Activated naive CD8-positive, alpha-beta T cell treated with anti-CD3 and anti-CD28 coated beads for 36 hours (primary cell): Measurements from ENCODE around the gene CNTN3. TPM values are rescaled to one million over a fixed set of nuclear protein-coding genes. Genes with fewer than 3 reads are reported as not detected.

ENCODE experiments used
- DNase-seq: peaks from one replicate; pipeline ENCODE4 v3.0.0; 2021
- H3K27ac Mint-ChIP-seq: one replicate; pipeline ENCODE4 v1.8.0; 2022; ENCODE audit warnings: mild to moderate bottlenecking, moderate library complexity, mixed read lengths
- H3K27me3 Mint-ChIP-seq: one replicate; pipeline ENCODE4 v1.8.0; 2022; ENCODE audit warnings: mild to moderate bottlenecking, mixed read lengths
- H3K36me3 Mint-ChIP-seq: one replicate; pipeline ENCODE4 v1.8.0; 2021; ENCODE audit warnings: mild to moderate bottlenecking, mixed read lengths
- H3K4me1 Mint-ChIP-seq: one replicate; pipeline ENCODE4 v1.8.0; 2021; ENCODE audit warnings: mixed read lengths
- H3K4me3 Mint-ChIP-seq: one replicate; pipeline ENCODE4 v1.8.0; 2022; ENCODE audit warnings: mild to moderate bottlenecking, moderate library complexity, mixed read lengths
- H3K9me3 Mint-ChIP-seq: one replicate; pipeline ENCODE4 v1.8.0; 2022; ENCODE audit warnings: mixed read lengths
- total RNA-seq, 2 experiments: library from RNA; stranded (reverse); gene quantifications; one replicate each; pipeline ENCODE4 v1.2.3, GENCODE V29; 2021

Gene CNTN3
- total RNA-seq, 2 experiments from 2014 or later = not detected

- no peak for DNase-seq
- Mint-ChIP-seq H3K4me1 (no peaks in the 10 kb centered on the region), H3K9me3 (peaks cover 5% of the 10 kb centered on the region), H3K27ac (no peak overlapping the region), H3K4me3 (no peak overlapping the region), H3K27me3 (no peaks in the 10 kb centered on the region), H3K36me3 (no peaks in the 10 kb centered on the region)
These were observed 11.6 kb upstream of the CNTN3 start for GRCh38 chr3:74626011-74626410.

- no peak for DNase-seq
- Mint-ChIP-seq H3K36me3 (no peaks in the 10 kb centered on the region), H3K27me3 (no peaks in the 10 kb centered on the region), H3K4me3 (no peak overlapping the region), H3K27ac (no peak overlapping the region), H3K4me1 (no peaks in the 10 kb centered on the region), H3K9me3 (peaks cover 5% of the 10 kb centered on the region)
These were observed 9.8 kb upstream of the CNTN3 start for GRCh38 chr3:74624301-74624700.

GRCh38 chr3:74623261-74623836, 8.9 kb upstream of the CNTN3 start:
- Mint-ChIP-seq H3K4me3 (no peak overlapping the region), H3K27me3 (no peaks in the 10 kb centered on the region), H3K36me3 (no peaks in the 10 kb centered on the region), H3K27ac (no peak overlapping the region), H3K4me1 (no peaks in the 10 kb centered on the region), H3K9me3 (peaks cover 5% of the 10 kb centered on the region)
- DNase-seq = no peak

- DNase-seq = no peak
These were observed 7.1 kb upstream of the CNTN3 start for GRCh38 chr3:74621581-74621980.

GRCh38 chr3:74617776-74618175, 3.3 kb upstream of the CNTN3 start:
- Mint-ChIP-seq H3K4me3 (no peak overlapping the region), H3K27me3 (peaks cover 27% of the 10 kb centered on the region), H3K9me3 (peaks cover 2% of the 10 kb centered on the region), H3K36me3 (no peaks in the 10 kb centered on the region), H3K27ac (no peak overlapping the region), H3K4me1 (no peaks in the 10 kb centered on the region)
- DNase-seq = no peak

More at GRCh38 chr3:74621581-74621980, 7.1 kb upstream of the CNTN3 start:
- Mint-ChIP-seq H3K27ac (no peak overlapping the region), H3K9me3 (no peaks in the 10 kb centered on the region), H3K4me1 (no peaks in the 10 kb centered on the region), H3K27me3 (no peaks in the 10 kb centered on the region), H3K36me3 (no peaks in the 10 kb centered on the region), H3K4me3 (no peak overlapping the region)

- Mint-ChIP-seq H3K4me3 (no peak overlapping the region), H3K27ac (no peak overlapping the region), H3K4me1 (no peaks in the 10 kb centered on the region), H3K27me3 (peaks cover 37% of the 10 kb centered on the region), H3K36me3 (no peaks in the 10 kb centered on the region), H3K9me3 (peaks cover 2% of the 10 kb centered on the region)
- no peak for DNase-seq
These were observed 845 bp downstream of the CNTN3 start for GRCh38 chr3:74613521-74614106.

- Mint-ChIP-seq H3K9me3 (peaks cover 2% of the 10 kb centered on the region), H3K36me3 (no peaks in the 10 kb centered on the region), H3K27me3 (peaks cover 37% of the 10 kb centered on the region), H3K4me3 (no peak overlapping the region), H3K27ac (no peak overlapping the region), H3K4me1 (no peaks in the 10 kb centered on the region)
- no peak for DNase-seq
These were observed 1.4 kb downstream of the CNTN3 start for GRCh38 chr3:74613060-74613459.

GRCh38 chr3:74611206-74611605, 3.3 kb downstream of the CNTN3 start:
- H3K4me1 Mint-ChIP-seq = no peaks in the 10 kb centered on the region
- no peak overlapping the region for H3K27ac Mint-ChIP-seq
- H3K27me3 Mint-ChIP-seq = peaks cover 34% of the 10 kb centered on the region
- H3K36me3 Mint-ChIP-seq = no peaks in the 10 kb centered on the region
- H3K9me3 Mint-ChIP-seq = peaks cover 2% of the 10 kb centered on the region
- no peak overlapping the region for H3K4me3 Mint-ChIP-seq
- no peak for DNase-seq

GRCh38 chr3:74607803-74608202, 6.7 kb downstream of the CNTN3 start:
- H3K27me3 Mint-ChIP-seq = peaks cover 10% of the 10 kb centered on the region
- no peak overlapping the region for H3K27ac Mint-ChIP-seq
- no peak for DNase-seq
- peaks cover 3% of the 10 kb centered on the region for H3K9me3 Mint-ChIP-seq
- no peaks in the 10 kb centered on the region for H3K4me1 Mint-ChIP-seq
- H3K4me3 Mint-ChIP-seq = no peak overlapping the region
- no peaks in the 10 kb centered on the region for H3K36me3 Mint-ChIP-seq

GRCh38 chr3:74606996-74607395, 7.5 kb downstream of the CNTN3 start:
- Mint-ChIP-seq H3K4me3 (no peak overlapping the region), H3K4me1 (no peaks in the 10 kb centered on the region), H3K27ac (no peak overlapping the region), H3K9me3 (peaks cover 3% of the 10 kb centered on the region), H3K27me3 (peaks cover 2% of the 10 kb centered on the region), H3K36me3 (no peaks in the 10 kb centered on the region)
- DNase-seq = no peak

- peaks cover 3% of the 10 kb centered on the region for H3K9me3 Mint-ChIP-seq
- DNase-seq = no peak
- no peaks in the 10 kb centered on the region for H3K27me3 Mint-ChIP-seq
- no peaks in the 10 kb centered on the region for H3K36me3 Mint-ChIP-seq
- no peak overlapping the region for H3K4me3 Mint-ChIP-seq
- no peaks in the 10 kb centered on the region for H3K4me1 Mint-ChIP-seq
- no peak overlapping the region for H3K27ac Mint-ChIP-seq
These were observed 9.0 kb downstream of the CNTN3 start for GRCh38 chr3:74605437-74605836.

GRCh38 chr3:74603292-74603691, 11.2 kb downstream of the CNTN3 start:
- Mint-ChIP-seq H3K27me3 (no peaks in the 10 kb centered on the region), H3K4me3 (no peak overlapping the region), H3K36me3 (no peaks in the 10 kb centered on the region), H3K9me3 (peaks cover 5% of the 10 kb centered on the region), H3K4me1 (no peaks in the 10 kb centered on the region), H3K27ac (no peak overlapping the region)
- DNase-seq = no peak

- H3K27ac Mint-ChIP-seq = no peak overlapping the region
- no peak overlapping the region for H3K4me3 Mint-ChIP-seq
- no peaks in the 10 kb centered on the region for H3K27me3 Mint-ChIP-seq
- no peaks in the 10 kb centered on the region for H3K36me3 Mint-ChIP-seq
- H3K9me3 Mint-ChIP-seq = peaks cover 5% of the 10 kb centered on the region
- no peaks in the 10 kb centered on the region for H3K4me1 Mint-ChIP-seq
- no peak for DNase-seq
These were observed 12.0 kb downstream of the CNTN3 start for GRCh38 chr3:74602471-74602870.

- Mint-ChIP-seq H3K4me1 (no peaks in the 10 kb centered on the region), H3K4me3 (no peak overlapping the region), H3K36me3 (no peaks in the 10 kb centered on the region), H3K27ac (no peak overlapping the region), H3K27me3 (no peaks in the 10 kb centered on the region), H3K9me3 (peaks cover 5% of the 10 kb centered on the region)
- no peak for DNase-seq
These were observed 12.7 kb downstream of the CNTN3 start for GRCh38 chr3:74601793-74602192.

GRCh38 chr3:74599564-74599963, 14.9 kb downstream of the CNTN3 start:
- no peak for DNase-seq
- peaks cover 3% of the 10 kb centered on the region for H3K9me3 Mint-ChIP-seq
- H3K4me3 Mint-ChIP-seq = no peak overlapping the region
- H3K36me3 Mint-ChIP-seq = no peaks in the 10 kb centered on the region
- H3K4me1 Mint-ChIP-seq = no peaks in the 10 kb centered on the region
- no peaks in the 10 kb centered on the region for H3K27me3 Mint-ChIP-seq
- no peak overlapping the region for H3K27ac Mint-ChIP-seq

GRCh38 chr3:74593152-74593551, 21.3 kb downstream of the CNTN3 start:
- H3K4me1 Mint-ChIP-seq = no peaks in the 10 kb centered on the region
- H3K27me3 Mint-ChIP-seq = no peaks in the 10 kb centered on the region
- DNase-seq = no peak
- no peak overlapping the region for H3K27ac Mint-ChIP-seq
- H3K4me3 Mint-ChIP-seq = no peak overlapping the region
- no peaks in the 10 kb centered on the region for H3K36me3 Mint-ChIP-seq
- peaks cover 7% of the 10 kb centered on the region for H3K9me3 Mint-ChIP-seq
